Liver (tissue), 9 donors: Measurements from ENCODE around the gene SLFN12. TPM values are rescaled to one million over a fixed set of nuclear protein-coding genes. Genes with fewer than 3 reads are reported as not detected.

Source experiments
- DNase-seq: peaks from one replicate; pipeline ENCODE4 v3.0.0-alpha.2; 2017; ENCODE audit warnings: low spot score
- H3K27ac ChIP-seq, 2 donors: one replicate each; pipeline ENCODE4 v1.7.0; 2013; ENCODE audit warnings: inconsistent platforms in 2 of 2, low read length in 2 of 2, control low read depth in 1 of 2, low read depth in 1 of 2, mild to moderate bottlenecking in 1 of 2
- H3K27me3 ChIP-seq, 4 donors: one replicate each; pipeline versions ENCODE4 v1.6.1 to v1.7.0; 2013; ENCODE audit warnings: low read length in 3 of 4, inconsistent platforms in 1 of 4, mild to moderate bottlenecking in 1 of 4, moderate library complexity in 1 of 4; ENCODE audit not compliant: control insufficient read depth in 4 of 4, insufficient read depth in 4 of 4
- H3K36me3 ChIP-seq, 4 donors: one replicate each; pipeline versions ENCODE4 v1.6.1 to v1.7.0; 2013; ENCODE audit warnings: low read length in 3 of 4, mild to moderate bottlenecking in 3 of 4, low read depth in 1 of 4, moderate library complexity in 1 of 4; ENCODE audit not compliant: control insufficient read depth in 4 of 4, insufficient read depth in 3 of 4
- H3K4me1 ChIP-seq, 4 donors: one replicate each; pipeline versions ENCODE4 v1.6.1 to v1.7.0; 2013; ENCODE audit warnings: low read length in 3 of 4, mild to moderate bottlenecking in 3 of 4, moderate library complexity in 1 of 4; ENCODE audit not compliant: control insufficient read depth in 4 of 4, insufficient read depth in 4 of 4
- H3K4me3 ChIP-seq, 3 donors: one replicate each; pipeline versions ENCODE4 v1.6.1 to v1.7.0; 2013; ENCODE audit warnings: low read length in 3 of 3, control low read depth in 1 of 3, low read depth in 1 of 3, mild to moderate bottlenecking in 1 of 3
- H3K9ac ChIP-seq, 2 donors: one replicate each; pipeline ENCODE4 v1.7.0; 2013; ENCODE audit warnings: low read length in 2 of 2, mild to moderate bottlenecking in 2 of 2, moderate library complexity in 2 of 2, control low read depth in 1 of 2, low read depth in 1 of 2
- H3K9me3 ChIP-seq, 4 donors: one replicate each; pipeline versions ENCODE4 v1.6.1 to v1.7.0; 2013; ENCODE audit warnings: low read length in 3 of 4; ENCODE audit not compliant: control insufficient read depth in 4 of 4
- ATF3 ChIP-seq: IDR thresholded peaks from 2 replicates; pipeline ENCODE4 v1.6.1; 2016; ENCODE audit warnings: antibody characterized with exemption
- CTCF ChIP-seq: fragments of 150-350 bp; IDR thresholded peaks from 2 replicates; pipeline ENCODE4 v1.5.1; 2017; ENCODE audit warnings: improper control_type of control experiment, low read depth, low read length; ENCODE audit not compliant: missing input control
- FOXA1 ChIP-seq: IDR thresholded peaks from 2 replicates; pipeline ENCODE4 v1.6.1; 2016; ENCODE audit warnings: antibody characterized with exemption
- FOXA2 ChIP-seq: IDR thresholded peaks from 2 replicates; pipeline ENCODE4 v1.6.1; 2016; ENCODE audit warnings: antibody characterized with exemption
- GABPA ChIP-seq, 2 donors: IDR thresholded peaks in 1 of 2; conservative IDR thresholded peaks in 1 of 2; 2 replicates each; pipeline ENCODE4 v1.6.1; 2016; ENCODE audit warnings: antibody characterized with exemption in 2 of 2, mild to moderate bottlenecking in 1 of 2, moderate library complexity in 1 of 2
- MAX ChIP-seq: IDR thresholded peaks from 2 replicates; pipeline ENCODE4 v1.6.1; 2016; ENCODE audit warnings: antibody characterized with exemption
- NR2F2 ChIP-seq: IDR thresholded peaks from 2 replicates; pipeline ENCODE4 v1.6.1; 2016; ENCODE audit warnings: antibody characterized with exemption
- RAD21 ChIP-seq, 2 donors: IDR thresholded peaks; 2 replicates each; pipeline ENCODE4 v1.6.1; 2016; ENCODE audit warnings: antibody characterized with exemption in 2 of 2, mild to moderate bottlenecking in 2 of 2
- REST ChIP-seq: IDR thresholded peaks from 2 replicates; pipeline ENCODE4 v1.6.1; 2016; ENCODE audit warnings: antibody characterized with exemption, mild to moderate bottlenecking
- RXRA ChIP-seq, 2 donors: IDR thresholded peaks; 2 replicates each; pipeline ENCODE4 v1.6.1; 2017 to 2018; ENCODE audit warnings: antibody characterized with exemption in 2 of 2, mild to moderate bottlenecking in 1 of 2
- SP1 ChIP-seq: IDR thresholded peaks from 2 replicates; pipeline ENCODE4 v1.6.1; 2018; ENCODE audit warnings: antibody characterized with exemption, mild to moderate bottlenecking
- TAF1 ChIP-seq: conservative IDR thresholded peaks from 2 replicates; pipeline ENCODE4 v1.6.1; 2016; ENCODE audit warnings: antibody characterized with exemption, mild to moderate bottlenecking
- WGBS: extraction: QIAGEN DNeasy Blood & Tissue Kit; methylation state at CpG from one replicate; pipeline ENCODE4 v1.1.7; 2013; 5-methylcytosine and 5-hydroxymethylcytosine counted together
- polyA plus RNA-seq, 2 donors: library from polyadenylated mRNA; stranded (reverse) in 1 of 2; unstranded in 1 of 2; fragments of 200-250 nt in 1 of 2; fragments of >200 nt in 1 of 2; fragmentation: Nextera tagmentation in 1 of 2; extraction: Ambion mirVana in 1 of 2; gene quantifications; one replicate each; pipeline versions ENCODE4 v1.2.1 to v1.2.3, GENCODE V29; 2013 to 2015
- total RNA-seq, 2 donors: library from RNA; depleted of rRNA; stranded (reverse); fragments of >200 nt; gene quantifications; one replicate each; pipeline ENCODE4 v1.2.3, GENCODE V29; 2014
- donor health status: healthy.
- donor health status: healthy.
- donor health status: healthy.
- donor health status: healthy.
- donor health status: healthy.

Gene SLFN12
- total and polyA plus RNA-seq, 4 donors, result 0.91 to 5.0 (median 2.2) TPM

- peaks cover 0 to 10% (median under 1%) of the 10 kb centered on the region in 4 donors for H3K27me3 ChIP-seq
- peaks cover 1 to 13% (median 8%) of the 10 kb centered on the region in 4 donors for H3K4me1 ChIP-seq
- peak within 1 kb of the TSS; percentile 83 to 88 for H3K27ac ChIP-seq
- WGBS, result 3% methylated on average over 22 of the region's 22 CpGs
- H3K36me3 ChIP-seq, result peaks cover 0 to 3% (median 0%) of the 10 kb centered on the region in 4 donors
- H3K9ac ChIP-seq, result peak within 1 kb of the TSS; percentile 74 to 83
- peak; percentile 61 for DNase-seq
- TF ChIP-seq SP1, result no peak
- TF ChIP-seq REST, result peak; percentile 30
- H3K9me3 ChIP-seq, result peaks cover 0 to 6% (median 2%) of the 10 kb centered on the region in 4 donors
- peak within 1 kb of the TSS; percentile 34 to 61 (median 59) for H3K4me3 ChIP-seq
These were observed 58.7 kb downstream of the SLFN12 start, which contains the start of gene SLFN11 for GRCh38 chr17:35373534-35373983. TSS of gene SLFN11 (minus strand) at chr17:35373621. CDS start at chr17:35363807, 9,814 bp downstream.

GRCh38 chr17:35372846-35373533 lies 59.3 kb downstream of the SLFN12 start:
- H3K4me3 ChIP-seq, result peak overlapping the region in 2 of 3 donors; percentile 59 to 61
- H3K27me3 ChIP-seq, result peaks cover 0 to 10% (median under 1%) of the 10 kb centered on the region in 4 donors
- no peak for DNase-seq
- H3K9ac ChIP-seq, result peak overlapping the region in 1 of 2 donors; percentile 4
- peaks cover 0 to 3% (median 0%) of the 10 kb centered on the region in 4 donors for H3K36me3 ChIP-seq
- H3K4me1 ChIP-seq, result peaks cover 1 to 13% (median 8%) of the 10 kb centered on the region in 4 donors
- H3K9me3 ChIP-seq, result peaks cover 0 to 6% (median 2%) of the 10 kb centered on the region in 4 donors
- TF ChIP-seq FOXA2, result no peak
- TF ChIP-seq CTCF, result no peak
- no peak for TF ChIP-seq REST
- no peak for TF ChIP-seq GABPA (IDR thresholded peaks at IDR 0.05 in 1 of 2, conservative IDR thresholded peaks at IDR 0.05 in 1 of 2)
- no peak for TF ChIP-seq FOXA1
- no peak for TF ChIP-seq MAX
- TF ChIP-seq SP1, result no peak
- no peak for TF ChIP-seq ATF3
- no peak for TF ChIP-seq RXRA (IDR thresholded peaks at IDR 0.05)
- no peak for TF ChIP-seq NR2F2
- no peak for TF ChIP-seq RAD21 (IDR thresholded peaks at IDR 0.05)
- no peak for TF ChIP-seq TAF1
- WGBS, result 4% methylated on average over 25 of the region's 25 CpGs
- H3K27ac ChIP-seq, result peak overlapping the region; percentile 83 to 88
